ENCODE measurements around the gene CFAP210. TPM values are rescaled to one million over a fixed set of nuclear protein-coding genes. Genes with fewer than 3 reads are reported as not detected.
"Not testable (repeated sequence)": the region's sequence is repeated elsewhere in the genome, so short reads cannot be mapped to it uniquely, and the experiment has no call there.

Gene CFAP210
- total RNA-seq, 2 donors from 2014 or later: 0.70 to 1.9 TPM

GRCh38 chr2:169693360-169693759 is 845 bp downstream of the CFAP210 start:
- peak overlapping the region; percentile 98 for H3K4me3 ChIP-seq (ENCODE audit: low read length)
- WGBS, 2 experiments (ENCODE audit: insufficient coverage in 1 of 2, insufficient read length in 1 of 2): 66 to 80% methylated on average over 1 to 2 of the region's 4 CpGs
- peak overlapping the region; percentile 92 for H3K27ac Mint-ChIP-seq

GRCh38 chr2:169692718-169693117 is 1.5 kb downstream of the CFAP210 start:
- no peak overlapping the region for H3K27ac ChIP-seq (ENCODE audit: low read depth, low read length)
- no peak overlapping the region for H3K27ac Mint-ChIP-seq
- no peak overlapping the region for H3K4me3 ChIP-seq (ENCODE audit: low read length)
- peaks cover 14% of the 10 kb centered on the region for H3K9me3 Mint-ChIP-seq
- no peak for DNase-seq
- H3K36me3 Mint-ChIP-seq (ENCODE audit: low read depth): peaks cover 14% of the 10 kb centered on the region
- no peaks in the 10 kb centered on the region for H3K9me3 ChIP-seq (ENCODE audit: control insufficient read depth, low read length)
- no peak for TF ChIP-seq CTCF (conservative IDR thresholded peaks at IDR 0.05)
- no peaks in the 10 kb centered on the region for H3K4me1 ChIP-seq (ENCODE audit: control insufficient read depth, insufficient read depth, low read length)
- H3K9ac ChIP-seq (ENCODE audit: extremely low read depth, low read length, poor library complexity, severe bottlenecking): no peak overlapping the region
- H3K4me1 Mint-ChIP-seq: no peaks in the 10 kb centered on the region
- H3K27me3 Mint-ChIP-seq (ENCODE audit: insufficient read depth): peaks cover 17% of the 10 kb centered on the region
- H3K36me3 ChIP-seq (ENCODE audit: control insufficient read depth, insufficient read depth, low read length): peaks cover 11% of the 10 kb centered on the region
- no peak overlapping the region for H3K4me3 Mint-ChIP-seq
- WGBS, 2 experiments (ENCODE audit: insufficient coverage in 1 of 2, insufficient read length in 1 of 2): 70 to 72% methylated on average over 2 to 3 of the region's 3 CpGs
- peaks cover 5% of the 10 kb centered on the region for H3K27me3 ChIP-seq (ENCODE audit: control insufficient read depth, insufficient read depth, low read length, poor library complexity, severe bottlenecking)

More at GRCh38 chr2:169693360-169693759, 845 bp downstream of the CFAP210 start:
- peak overlapping the region; percentile 94 for H3K9ac ChIP-seq (ENCODE audit: extremely low read depth, low read length, poor library complexity, severe bottlenecking)
- no peaks in the 10 kb centered on the region for H3K4me1 Mint-ChIP-seq
- H3K27me3 Mint-ChIP-seq (ENCODE audit: insufficient read depth): peaks cover 17% of the 10 kb centered on the region
- H3K36me3 Mint-ChIP-seq (ENCODE audit: low read depth): peaks cover 11% of the 10 kb centered on the region
- H3K4me3 Mint-ChIP-seq: peak overlapping the region; percentile 78
- H3K9me3 ChIP-seq (ENCODE audit: control insufficient read depth, low read length): no peaks in the 10 kb centered on the region
- TF ChIP-seq CTCF (conservative IDR thresholded peaks at IDR 0.05): no peak
- peaks cover 17% of the 10 kb centered on the region for H3K36me3 ChIP-seq (ENCODE audit: control insufficient read depth, insufficient read depth, low read length)
- H3K4me1 ChIP-seq (ENCODE audit: control insufficient read depth, insufficient read depth, low read length): no peaks in the 10 kb centered on the region
- peaks cover 10% of the 10 kb centered on the region for H3K9me3 Mint-ChIP-seq
- H3K27me3 ChIP-seq (ENCODE audit: control insufficient read depth, insufficient read depth, low read length, poor library complexity, severe bottlenecking): peaks cover 5% of the 10 kb centered on the region
- no peak overlapping the region for H3K27ac ChIP-seq (ENCODE audit: low read depth, low read length)
- no peak for DNase-seq

- Mint-ChIP-seq H3K4me3 (no peak overlapping the region), H3K27me3 (ENCODE audit: insufficient read depth) (peaks cover 17% of the 10 kb centered on the region), H3K9me3 (peaks cover 20% of the 10 kb centered on the region), H3K27ac (no peak overlapping the region), H3K4me1 (no peaks in the 10 kb centered on the region), H3K36me3 (ENCODE audit: low read depth) (peaks cover 9% of the 10 kb centered on the region)
- WGBS, 2 experiments (ENCODE audit: insufficient coverage in 1 of 2, insufficient read length in 1 of 2): 64 to 68% methylated on average over 1 of the region's 1 CpG
- DNase-seq: no peak
- H3K9ac ChIP-seq (ENCODE audit: extremely low read depth, low read length, poor library complexity, severe bottlenecking): no peak overlapping the region
- no peak overlapping the region for H3K27ac ChIP-seq (ENCODE audit: low read depth, low read length)
- no peak overlapping the region for H3K4me3 ChIP-seq (ENCODE audit: low read length)
- H3K27me3 ChIP-seq (ENCODE audit: control insufficient read depth, insufficient read depth, low read length, poor library complexity, severe bottlenecking): peaks cover 5% of the 10 kb centered on the region
- no peak for TF ChIP-seq CTCF (conservative IDR thresholded peaks at IDR 0.05)
- no peaks in the 10 kb centered on the region for H3K9me3 ChIP-seq (ENCODE audit: control insufficient read depth, low read length)
- H3K36me3 ChIP-seq (ENCODE audit: control insufficient read depth, insufficient read depth, low read length): peaks cover 4% of the 10 kb centered on the region
- H3K4me1 ChIP-seq (ENCODE audit: control insufficient read depth, insufficient read depth, low read length): no peaks in the 10 kb centered on the region
Measured at GRCh38 chr2:169690958-169691357, 3.2 kb downstream of the CFAP210 start.

- H3K36me3 Mint-ChIP-seq (ENCODE audit: low read depth); H3K4me1 ChIP-seq (ENCODE audit: control insufficient read depth, insufficient read depth, low read length); H3K9ac ChIP-seq (ENCODE audit: extremely low read depth, low read length, poor library complexity, severe bottlenecking); H3K36me3 ChIP-seq (ENCODE audit: control insufficient read depth, insufficient read depth, low read length); H3K4me3 ChIP-seq (ENCODE audit: low read length); DNase-seq; H3K4me3 Mint-ChIP-seq; H3K4me1 Mint-ChIP-seq; H3K27ac ChIP-seq (ENCODE audit: low read depth, low read length); H3K27me3 ChIP-seq (ENCODE audit: control insufficient read depth, insufficient read depth, low read length, poor library complexity, severe bottlenecking); H3K9me3 ChIP-seq (ENCODE audit: control insufficient read depth, low read length); H3K27ac Mint-ChIP-seq: not testable (repeated sequence)
- Mint-ChIP-seq H3K27me3 (ENCODE audit: insufficient read depth) (peaks cover 16% of the 10 kb centered on the region), H3K9me3 (peaks cover 20% of the 10 kb centered on the region)
Measured at GRCh38 chr2:169687943-169688342, 6.3 kb downstream of the CFAP210 start.

GRCh38 chr2:169686825-169687224 is 7.4 kb downstream of the CFAP210 start:
- H3K27me3 Mint-ChIP-seq (ENCODE audit: insufficient read depth); H3K27me3 ChIP-seq (ENCODE audit: control insufficient read depth, insufficient read depth, low read length, poor library complexity, severe bottlenecking); H3K4me3 Mint-ChIP-seq; H3K27ac ChIP-seq (ENCODE audit: low read depth, low read length); H3K36me3 Mint-ChIP-seq (ENCODE audit: low read depth); H3K4me3 ChIP-seq (ENCODE audit: low read length); H3K36me3 ChIP-seq (ENCODE audit: control insufficient read depth, insufficient read depth, low read length); H3K4me1 ChIP-seq (ENCODE audit: control insufficient read depth, insufficient read depth, low read length); DNase-seq; H3K27ac Mint-ChIP-seq; H3K4me1 Mint-ChIP-seq; H3K9ac ChIP-seq (ENCODE audit: extremely low read depth, low read length, poor library complexity, severe bottlenecking); H3K9me3 ChIP-seq (ENCODE audit: control insufficient read depth, low read length): not testable (repeated sequence)
- H3K9me3 Mint-ChIP-seq: peaks cover 20% of the 10 kb centered on the region
- WGBS, 2 experiments (ENCODE audit: insufficient coverage in 1 of 2, insufficient read length in 1 of 2): 82 to 92% methylated on average over 2 to 4 of the region's 4 CpGs

Measured in endodermal cell (in vitro differentiated cells).